Liver (tissue), 9 donors: ENCODE data around the gene CACFD1. TPM values are rescaled to one million over a fixed set of nuclear protein-coding genes. Genes with fewer than 3 reads are reported as not detected.

Source experiments
- DNase-seq: peaks from one replicate; pipeline ENCODE4 v3.0.0-alpha.2; 2017; ENCODE audit warnings: low spot score
- H3K27ac ChIP-seq, 2 donors: one replicate each; pipeline ENCODE4 v1.7.0; 2013; ENCODE audit warnings: inconsistent platforms in 2 of 2, low read length in 2 of 2, control low read depth in 1 of 2, low read depth in 1 of 2, mild to moderate bottlenecking in 1 of 2
- H3K27me3 ChIP-seq, 4 donors: one replicate each; pipeline versions ENCODE4 v1.6.1 to v1.7.0; 2013; ENCODE audit warnings: low read length in 3 of 4, inconsistent platforms in 1 of 4, mild to moderate bottlenecking in 1 of 4, moderate library complexity in 1 of 4; ENCODE audit not compliant: control insufficient read depth in 4 of 4, insufficient read depth in 4 of 4
- H3K36me3 ChIP-seq, 4 donors: one replicate each; pipeline versions ENCODE4 v1.6.1 to v1.7.0; 2013; ENCODE audit warnings: low read length in 3 of 4, mild to moderate bottlenecking in 3 of 4, low read depth in 1 of 4, moderate library complexity in 1 of 4; ENCODE audit not compliant: control insufficient read depth in 4 of 4, insufficient read depth in 3 of 4
- H3K4me1 ChIP-seq, 4 donors: one replicate each; pipeline versions ENCODE4 v1.6.1 to v1.7.0; 2013; ENCODE audit warnings: low read length in 3 of 4, mild to moderate bottlenecking in 3 of 4, moderate library complexity in 1 of 4; ENCODE audit not compliant: control insufficient read depth in 4 of 4, insufficient read depth in 4 of 4
- H3K4me3 ChIP-seq, 3 donors: one replicate each; pipeline versions ENCODE4 v1.6.1 to v1.7.0; 2013; ENCODE audit warnings: low read length in 3 of 3, control low read depth in 1 of 3, low read depth in 1 of 3, mild to moderate bottlenecking in 1 of 3
- H3K9ac ChIP-seq, 2 donors: one replicate each; pipeline ENCODE4 v1.7.0; 2013; ENCODE audit warnings: low read length in 2 of 2, mild to moderate bottlenecking in 2 of 2, moderate library complexity in 2 of 2, control low read depth in 1 of 2, low read depth in 1 of 2
- H3K9me3 ChIP-seq, 4 donors: one replicate each; pipeline versions ENCODE4 v1.6.1 to v1.7.0; 2013; ENCODE audit warnings: low read length in 3 of 4; ENCODE audit not compliant: control insufficient read depth in 4 of 4
- EGR1 ChIP-seq, 2 donors: IDR thresholded peaks; 2 replicates each; pipeline ENCODE4 v1.6.1; 2016 to 2018; ENCODE audit warnings: antibody characterized with exemption in 2 of 2, low read depth in 2 of 2
- FOXA1 ChIP-seq: IDR thresholded peaks from 2 replicates; pipeline ENCODE4 v1.6.1; 2016; ENCODE audit warnings: antibody characterized with exemption
- GABPA ChIP-seq, 2 donors: IDR thresholded peaks in 1 of 2; conservative IDR thresholded peaks in 1 of 2; 2 replicates each; pipeline ENCODE4 v1.6.1; 2016; ENCODE audit warnings: antibody characterized with exemption in 2 of 2, mild to moderate bottlenecking in 1 of 2, moderate library complexity in 1 of 2
- HNF4G ChIP-seq: IDR thresholded peaks from 2 replicates; pipeline ENCODE4 v1.6.1; 2016; ENCODE audit warnings: antibody characterized with exemption
- JUND ChIP-seq, 2 donors: IDR thresholded peaks; 2 replicates each; pipeline ENCODE4 v1.6.1; 2016; ENCODE audit warnings: antibody characterized with exemption in 2 of 2
- NR2F2 ChIP-seq: IDR thresholded peaks from 2 replicates; pipeline ENCODE4 v1.6.1; 2016; ENCODE audit warnings: antibody characterized with exemption
- RAD21 ChIP-seq, 2 donors: IDR thresholded peaks; 2 replicates each; pipeline ENCODE4 v1.6.1; 2016; ENCODE audit warnings: antibody characterized with exemption in 2 of 2, mild to moderate bottlenecking in 2 of 2
- RXRA ChIP-seq, 2 donors: IDR thresholded peaks; 2 replicates each; pipeline ENCODE4 v1.6.1; 2017 to 2018; ENCODE audit warnings: antibody characterized with exemption in 2 of 2, mild to moderate bottlenecking in 1 of 2
- SP1 ChIP-seq: IDR thresholded peaks from 2 replicates; pipeline ENCODE4 v1.6.1; 2018; ENCODE audit warnings: antibody characterized with exemption, mild to moderate bottlenecking
- TAF1 ChIP-seq: conservative IDR thresholded peaks from 2 replicates; pipeline ENCODE4 v1.6.1; 2016; ENCODE audit warnings: antibody characterized with exemption, mild to moderate bottlenecking
- YY1 ChIP-seq: IDR thresholded peaks from 2 replicates; pipeline ENCODE4 v1.6.1; 2016; ENCODE audit warnings: antibody characterized with exemption, mild to moderate bottlenecking
- WGBS: extraction: QIAGEN DNeasy Blood & Tissue Kit; methylation state at CpG from one replicate; pipeline ENCODE4 v1.1.7; 2013; 5-methylcytosine and 5-hydroxymethylcytosine counted together
- polyA plus RNA-seq, 2 donors: library from polyadenylated mRNA; stranded (reverse) in 1 of 2; unstranded in 1 of 2; fragments of 200-250 nt in 1 of 2; fragments of >200 nt in 1 of 2; fragmentation: Nextera tagmentation in 1 of 2; extraction: Ambion mirVana in 1 of 2; gene quantifications; one replicate each; pipeline versions ENCODE4 v1.2.1 to v1.2.3, GENCODE V29; 2013 to 2015
- total RNA-seq, 2 donors: library from RNA; depleted of rRNA; stranded (reverse); fragments of >200 nt; gene quantifications; one replicate each; pipeline ENCODE4 v1.2.3, GENCODE V29; 2014
- TF ChIP-seq, protein P1 (sequence below): fragments of 150-350 bp; IDR thresholded peaks from 2 replicates; pipeline ENCODE4 v1.5.1; 2017; ENCODE audit warnings: improper control_type of control experiment, low read depth, low read length; ENCODE audit not compliant: missing input control
- TF ChIP-seq, protein P2 (sequence below): IDR thresholded peaks from 2 replicates; pipeline ENCODE4 v1.6.1; 2016; ENCODE audit warnings: antibody characterized with exemption
- TF ChIP-seq, protein P3 (sequence below): IDR thresholded peaks from 2 replicates; pipeline ENCODE4 v1.6.1; 2016; ENCODE audit warnings: antibody characterized with exemption
- TF ChIP-seq, protein P4 (sequence below): IDR thresholded peaks from 2 replicates; pipeline ENCODE4 v1.6.1; 2016; ENCODE audit warnings: antibody characterized with exemption
- TF ChIP-seq, protein P5 (sequence below): IDR thresholded peaks from 2 replicates; pipeline ENCODE4 v1.6.1; 2016; ENCODE audit warnings: antibody characterized with exemption, mild to moderate bottlenecking
- donor health status: healthy.
- donor health status: healthy.
- donor health status: healthy.
- donor health status: healthy.
- donor health status: healthy.

Gene CACFD1
- total and polyA plus RNA-seq, 4 donors, result 10.1 to 34.5 (median 26.4) TPM

DNA sequence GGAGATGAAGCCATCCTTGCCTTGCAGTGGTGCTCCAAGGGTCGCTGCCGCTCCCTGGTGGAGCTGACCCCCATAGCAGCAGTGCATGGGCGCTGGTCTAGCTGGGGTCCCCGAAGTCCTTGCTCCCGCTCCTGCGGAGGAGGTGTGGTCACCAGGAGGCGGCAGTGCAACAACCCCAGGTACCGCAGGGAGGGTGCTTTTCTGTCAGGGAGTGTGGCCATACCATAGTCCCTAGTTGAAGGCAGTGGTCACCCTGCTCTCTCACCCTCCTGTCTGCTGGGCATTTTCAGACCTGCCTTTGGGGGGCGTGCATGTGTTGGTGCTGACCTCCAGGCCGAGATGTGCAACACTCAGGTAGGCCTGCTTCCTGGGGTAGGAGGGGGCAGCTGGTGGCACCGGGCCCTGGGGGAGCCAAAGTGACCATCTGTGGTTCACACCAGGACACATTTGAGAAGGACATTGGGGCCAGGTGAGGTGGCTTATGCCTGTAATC is 26.4 kb upstream of the CACFD1 start:
- peaks cover 0 to 4% (median 0%) of the 10 kb centered on the region in 4 donors for H3K4me1 ChIP-seq
- no peak overlapping the region for H3K4me3 ChIP-seq
- H3K9ac ChIP-seq, result no peak overlapping the region
- no peaks in the 10 kb centered on the region for H3K27me3 ChIP-seq
- H3K27ac ChIP-seq, result no peak overlapping the region
- no peaks in the 10 kb centered on the region for H3K9me3 ChIP-seq
- DNase-seq, result no peak
- no peaks in the 10 kb centered on the region for H3K36me3 ChIP-seq
- WGBS, result 89% methylated on average over 11 of the region's 11 CpGs
- no peak for TF ChIP-seq NR2F2

DNA sequence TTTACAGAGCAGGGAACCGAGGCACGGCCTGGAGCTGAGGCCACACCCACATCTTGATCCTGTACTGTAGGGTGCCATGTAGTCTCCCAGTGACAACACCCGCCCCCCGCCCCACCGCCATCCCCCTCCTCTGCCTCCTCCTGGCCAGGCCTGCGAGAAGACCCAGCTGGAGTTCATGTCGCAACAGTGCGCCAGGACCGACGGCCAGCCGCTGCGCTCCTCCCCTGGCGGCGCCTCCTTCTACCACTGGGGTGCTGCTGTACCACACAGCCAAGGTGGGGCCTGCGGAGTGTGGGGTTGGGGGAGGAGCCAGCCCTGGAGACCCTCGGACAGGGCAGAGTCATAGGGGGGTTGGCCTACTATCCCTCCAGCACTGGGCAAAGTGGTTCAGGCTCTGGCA is 23.1 kb upstream of the CACFD1 start:
- no peaks in the 10 kb centered on the region for H3K27me3 ChIP-seq
- H3K36me3 ChIP-seq, result no peaks in the 10 kb centered on the region
- H3K27ac ChIP-seq, result no peak overlapping the region
- 86% methylated on average over 16 of the region's 16 CpGs for WGBS
- TF ChIP-seq, protein P1, sequence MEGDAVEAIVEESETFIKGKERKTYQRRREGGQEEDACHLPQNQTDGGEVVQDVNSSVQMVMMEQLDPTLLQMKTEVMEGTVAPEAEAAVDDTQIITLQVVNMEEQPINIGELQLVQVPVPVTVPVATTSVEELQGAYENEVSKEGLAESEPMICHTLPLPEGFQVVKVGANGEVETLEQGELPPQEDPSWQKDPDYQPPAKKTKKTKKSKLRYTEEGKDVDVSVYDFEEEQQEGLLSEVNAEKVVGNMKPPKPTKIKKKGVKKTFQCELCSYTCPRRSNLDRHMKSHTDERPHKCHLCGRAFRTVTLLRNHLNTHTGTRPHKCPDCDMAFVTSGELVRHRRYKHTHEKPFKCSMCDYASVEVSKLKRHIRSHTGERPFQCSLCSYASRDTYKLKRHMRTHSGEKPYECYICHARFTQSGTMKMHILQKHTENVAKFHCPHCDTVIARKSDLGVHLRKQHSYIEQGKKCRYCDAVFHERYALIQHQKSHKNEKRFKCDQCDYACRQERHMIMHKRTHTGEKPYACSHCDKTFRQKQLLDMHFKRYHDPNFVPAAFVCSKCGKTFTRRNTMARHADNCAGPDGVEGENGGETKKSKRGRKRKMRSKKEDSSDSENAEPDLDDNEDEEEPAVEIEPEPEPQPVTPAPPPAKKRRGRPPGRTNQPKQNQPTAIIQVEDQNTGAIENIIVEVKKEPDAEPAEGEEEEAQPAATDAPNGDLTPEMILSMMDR, result no peak
- TF ChIP-seq EGR1 (IDR thresholded peaks at IDR 0.05; ENCODE audit: low read depth in 2 of 2), result no peak
- TF ChIP-seq RXRA (IDR thresholded peaks at IDR 0.05), result no peak
- no peak for TF ChIP-seq HNF4G
- TF ChIP-seq, protein P2, sequence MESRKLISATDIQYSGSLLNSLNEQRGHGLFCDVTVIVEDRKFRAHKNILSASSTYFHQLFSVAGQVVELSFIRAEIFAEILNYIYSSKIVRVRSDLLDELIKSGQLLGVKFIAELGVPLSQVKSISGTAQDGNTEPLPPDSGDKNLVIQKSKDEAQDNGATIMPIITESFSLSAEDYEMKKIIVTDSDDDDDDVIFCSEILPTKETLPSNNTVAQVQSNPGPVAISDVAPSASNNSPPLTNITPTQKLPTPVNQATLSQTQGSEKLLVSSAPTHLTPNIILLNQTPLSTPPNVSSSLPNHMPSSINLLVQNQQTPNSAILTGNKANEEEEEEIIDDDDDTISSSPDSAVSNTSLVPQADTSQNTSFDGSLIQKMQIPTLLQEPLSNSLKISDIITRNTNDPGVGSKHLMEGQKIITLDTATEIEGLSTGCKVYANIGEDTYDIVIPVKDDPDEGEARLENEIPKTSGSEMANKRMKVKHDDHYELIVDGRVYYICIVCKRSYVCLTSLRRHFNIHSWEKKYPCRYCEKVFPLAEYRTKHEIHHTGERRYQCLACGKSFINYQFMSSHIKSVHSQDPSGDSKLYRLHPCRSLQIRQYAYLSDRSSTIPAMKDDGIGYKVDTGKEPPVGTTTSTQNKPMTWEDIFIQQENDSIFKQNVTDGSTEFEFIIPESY, result no peak
- TF ChIP-seq, protein P3, sequence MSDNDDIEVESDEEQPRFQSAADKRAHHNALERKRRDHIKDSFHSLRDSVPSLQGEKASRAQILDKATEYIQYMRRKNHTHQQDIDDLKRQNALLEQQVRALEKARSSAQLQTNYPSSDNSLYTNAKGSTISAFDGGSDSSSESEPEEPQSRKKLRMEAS, result no peak
- TF ChIP-seq, protein P4, sequence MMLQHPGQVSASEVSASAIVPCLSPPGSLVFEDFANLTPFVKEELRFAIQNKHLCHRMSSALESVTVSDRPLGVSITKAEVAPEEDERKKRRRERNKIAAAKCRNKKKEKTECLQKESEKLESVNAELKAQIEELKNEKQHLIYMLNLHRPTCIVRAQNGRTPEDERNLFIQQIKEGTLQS, result no peak
- TF ChIP-seq YY1, result no peak
- TF ChIP-seq SP1, result no peak
- TF ChIP-seq JUND (IDR thresholded peaks at IDR 0.05), result no peak
- no peak for TF ChIP-seq TAF1
- no peak for TF ChIP-seq FOXA1
- no peak for TF ChIP-seq RAD21 (IDR thresholded peaks at IDR 0.05)
- no peak overlapping the region for H3K4me3 ChIP-seq
- H3K4me1 ChIP-seq, result no peaks in the 10 kb centered on the region
- no peak overlapping the region for H3K9ac ChIP-seq
- H3K9me3 ChIP-seq, result no peaks in the 10 kb centered on the region
- DNase-seq, result no peak

DNA sequence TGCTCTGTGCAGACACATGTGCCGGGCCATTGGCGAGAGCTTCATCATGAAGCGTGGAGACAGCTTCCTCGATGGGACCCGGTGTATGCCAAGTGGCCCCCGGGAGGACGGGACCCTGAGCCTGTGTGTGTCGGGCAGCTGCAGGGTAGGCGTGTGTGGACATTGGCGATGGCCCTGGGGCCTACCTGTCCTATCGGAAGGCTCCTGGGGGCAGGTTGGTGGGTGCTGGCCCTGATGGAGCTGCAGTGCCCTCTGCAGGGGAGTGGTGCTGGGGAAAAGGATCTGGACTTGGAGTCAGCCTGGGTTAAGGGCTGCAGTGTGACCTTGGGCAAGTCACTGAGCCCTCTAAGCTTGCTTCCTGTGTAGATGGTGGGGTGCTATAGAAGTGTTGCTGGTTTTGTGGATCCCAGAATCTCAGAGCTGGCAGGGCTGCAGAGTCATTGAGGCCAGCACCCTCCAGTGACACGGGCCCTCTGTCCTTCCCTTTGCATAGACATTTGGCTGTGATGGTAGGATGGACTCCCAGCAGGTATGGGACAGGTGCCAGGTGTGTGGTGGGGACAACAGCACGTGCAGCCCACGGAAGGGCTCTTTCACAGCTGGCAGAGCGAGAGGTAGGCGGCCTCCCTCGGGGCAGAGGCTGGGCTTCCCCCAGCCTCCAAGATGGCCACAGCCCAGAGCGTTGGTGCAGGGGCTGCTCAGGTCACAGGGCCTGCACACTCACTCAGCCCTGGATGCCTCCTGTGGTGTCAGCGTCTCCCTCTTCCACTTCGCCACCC is 21.8 kb upstream of the CACFD1 start:
- Histone ChIP-seq H3K9me3 (no peaks in the 10 kb centered on the region), H3K4me1 (no peaks in the 10 kb centered on the region), H3K36me3 (no peaks in the 10 kb centered on the region), H3K27ac (no peak overlapping the region), H3K27me3 (no peaks in the 10 kb centered on the region), H3K9ac (no peak overlapping the region), H3K4me3 (no peak overlapping the region)
- TF ChIP-seq, protein P5, sequence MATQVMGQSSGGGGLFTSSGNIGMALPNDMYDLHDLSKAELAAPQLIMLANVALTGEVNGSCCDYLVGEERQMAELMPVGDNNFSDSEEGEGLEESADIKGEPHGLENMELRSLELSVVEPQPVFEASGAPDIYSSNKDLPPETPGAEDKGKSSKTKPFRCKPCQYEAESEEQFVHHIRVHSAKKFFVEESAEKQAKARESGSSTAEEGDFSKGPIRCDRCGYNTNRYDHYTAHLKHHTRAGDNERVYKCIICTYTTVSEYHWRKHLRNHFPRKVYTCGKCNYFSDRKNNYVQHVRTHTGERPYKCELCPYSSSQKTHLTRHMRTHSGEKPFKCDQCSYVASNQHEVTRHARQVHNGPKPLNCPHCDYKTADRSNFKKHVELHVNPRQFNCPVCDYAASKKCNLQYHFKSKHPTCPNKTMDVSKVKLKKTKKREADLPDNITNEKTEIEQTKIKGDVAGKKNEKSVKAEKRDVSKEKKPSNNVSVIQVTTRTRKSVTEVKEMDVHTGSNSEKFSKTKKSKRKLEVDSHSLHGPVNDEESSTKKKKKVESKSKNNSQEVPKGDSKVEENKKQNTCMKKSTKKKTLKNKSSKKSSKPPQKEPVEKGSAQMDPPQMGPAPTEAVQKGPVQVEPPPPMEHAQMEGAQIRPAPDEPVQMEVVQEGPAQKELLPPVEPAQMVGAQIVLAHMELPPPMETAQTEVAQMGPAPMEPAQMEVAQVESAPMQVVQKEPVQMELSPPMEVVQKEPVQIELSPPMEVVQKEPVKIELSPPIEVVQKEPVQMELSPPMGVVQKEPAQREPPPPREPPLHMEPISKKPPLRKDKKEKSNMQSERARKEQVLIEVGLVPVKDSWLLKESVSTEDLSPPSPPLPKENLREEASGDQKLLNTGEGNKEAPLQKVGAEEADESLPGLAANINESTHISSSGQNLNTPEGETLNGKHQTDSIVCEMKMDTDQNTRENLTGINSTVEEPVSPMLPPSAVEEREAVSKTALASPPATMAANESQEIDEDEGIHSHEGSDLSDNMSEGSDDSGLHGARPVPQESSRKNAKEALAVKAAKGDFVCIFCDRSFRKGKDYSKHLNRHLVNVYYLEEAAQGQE, result no peak
- no peak for TF ChIP-seq HNF4G
- TF ChIP-seq SP1, result no peak
- peak in 1 of 2 donors; percentile 19 for TF ChIP-seq RAD21 (IDR thresholded peaks at IDR 0.05)
- TF ChIP-seq, protein P2, result no peak
- no peak for TF ChIP-seq GABPA (IDR thresholded peaks at IDR 0.05 in 1 of 2, conservative IDR thresholded peaks at IDR 0.05 in 1 of 2)
- TF ChIP-seq, protein P3, result no peak
- no peak for TF ChIP-seq NR2F2
- DNase-seq, result no peak
- WGBS, result 91% methylated on average over 20 of the region's 20 CpGs
